GM23248 (cell line): ENCODE measurements around the gene PPP1R36.

Experiments used
- EZH2 ChIP-seq: fragments of 200-600 bp; sonication (generic); IDR thresholded peaks from 2 replicates; pipeline ENCODE4 v1.6.1; 2018; ENCODE audit warnings: antibody characterized with exemption, mild to moderate bottlenecking; ENCODE audit not compliant: insufficient read depth, poor library complexity, severe bottlenecking
- EZH2phosphoT487 ChIP-seq: fragments of 200-600 bp; sonication (generic); IDR thresholded peaks from 2 replicates; pipeline ENCODE4 v1.6.1; 2018; ENCODE audit warnings: antibody characterized with exemption, moderate library complexity, mild to moderate bottlenecking, low read depth; ENCODE audit not compliant: insufficient read depth

DNA sequence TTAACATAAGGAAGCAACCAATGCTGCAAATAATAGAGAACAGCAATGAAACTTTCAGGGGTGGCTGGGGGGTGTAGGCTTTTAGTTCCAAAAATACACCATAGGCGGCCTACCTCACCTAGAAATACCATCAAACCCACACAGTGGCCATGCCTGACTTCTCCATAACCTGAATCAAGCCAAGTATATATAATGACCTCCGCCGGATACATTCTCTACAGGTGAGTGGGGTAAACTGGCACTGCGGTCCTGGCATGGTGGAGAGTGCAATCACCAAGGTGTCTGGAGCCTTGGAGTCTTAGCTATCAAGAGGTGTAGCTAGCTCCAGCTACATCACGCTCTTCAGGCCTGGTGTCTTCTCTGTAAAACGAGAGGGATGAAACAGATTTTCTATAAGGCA, 47.3 kb upstream of the PPP1R36 start:
- TF ChIP-seq EZH2 (no peak), EZH2phosphoT487 (no peak)
